NCI-H128 (cell line): Measurements from ENCODE around the gene WDHD1.
"Not testable (repeated sequence)": the region's sequence is repeated elsewhere in the genome, so short reads cannot be mapped to it uniquely, and the experiment has no call there.

Experiments used
- DNase-seq: peaks from one replicate; lab custom pipeline; 2025; ENCODE audit not compliant: unreplicated experiment; lab: John Stamatoyannopoulos, UW

Gene WDHD1

GRCh38 chr14:54955143-54955542, 71.8 kb downstream of the WDHD1 start:
- no peak for DNase-seq

GRCh38 chr14:54953609-54954008, 73.3 kb downstream of the WDHD1 start:
- DNase-seq, result not testable (repeated sequence)

GRCh38 chr14:54952803-54953202, 74.1 kb downstream of the WDHD1 start:
- DNase-seq, result not testable (repeated sequence)

DNA sequence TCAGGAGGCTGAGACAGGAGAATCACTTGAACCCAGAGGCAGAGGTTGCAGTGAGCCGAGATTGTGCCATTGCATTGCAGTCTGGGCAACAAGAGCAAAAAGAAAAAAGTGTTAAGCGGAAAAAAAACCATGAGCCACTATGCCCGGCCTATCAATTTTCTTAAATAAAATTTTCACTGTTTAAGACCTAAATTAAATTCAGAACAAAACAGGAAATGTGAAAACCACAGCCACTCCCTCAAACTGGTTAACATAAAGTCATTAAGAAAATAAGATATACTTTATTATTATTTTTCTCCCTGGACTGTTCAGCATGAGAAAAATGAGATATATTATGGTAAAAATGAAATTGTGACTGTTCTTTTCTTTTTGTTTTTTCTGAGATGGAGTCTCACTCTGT, 79.7 kb downstream of the WDHD1 start:
- DNase-seq, result no peak

GRCh38 chr14:54946500-54946899, 80.4 kb downstream of the WDHD1 start:
- no peak for DNase-seq

DNA sequence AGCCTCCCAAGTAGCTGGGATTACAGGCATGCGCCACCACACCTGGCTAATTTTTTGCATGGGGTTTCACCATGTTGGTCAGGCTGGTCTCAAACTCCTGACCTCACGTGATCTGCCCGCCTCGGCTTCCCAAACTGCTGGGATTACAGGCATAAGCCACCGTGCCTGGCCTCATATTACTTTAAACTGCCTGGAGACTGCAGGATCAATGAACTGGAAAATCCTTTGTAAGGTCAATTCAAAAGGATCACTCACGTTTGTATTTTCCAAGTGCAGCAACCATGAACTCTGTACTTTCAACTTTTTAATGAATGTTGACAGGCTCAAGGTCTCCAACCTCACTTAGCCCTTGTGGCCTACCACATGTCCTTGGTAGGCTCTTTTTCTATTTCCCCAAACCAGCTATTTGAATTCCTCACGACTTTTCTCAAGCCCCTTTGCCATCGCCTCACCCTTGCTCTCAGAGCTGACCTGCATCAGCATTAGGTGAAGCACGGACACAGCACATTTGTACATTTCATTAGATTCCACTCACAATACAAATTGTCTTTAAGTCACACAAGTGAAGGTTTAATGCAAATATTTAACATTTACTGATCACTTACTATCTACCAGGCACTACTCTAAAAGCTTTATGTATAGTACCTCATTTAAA, 82.0 kb downstream of the WDHD1 start:
- no peak for DNase-seq

GRCh38 chr14:54942913-54943312, 84.0 kb downstream of the WDHD1 start:
- no peak for DNase-seq

GRCh38 chr14:54936816-54937215, 90.1 kb downstream of the WDHD1 start:
- DNase-seq, result no peak

DNA sequence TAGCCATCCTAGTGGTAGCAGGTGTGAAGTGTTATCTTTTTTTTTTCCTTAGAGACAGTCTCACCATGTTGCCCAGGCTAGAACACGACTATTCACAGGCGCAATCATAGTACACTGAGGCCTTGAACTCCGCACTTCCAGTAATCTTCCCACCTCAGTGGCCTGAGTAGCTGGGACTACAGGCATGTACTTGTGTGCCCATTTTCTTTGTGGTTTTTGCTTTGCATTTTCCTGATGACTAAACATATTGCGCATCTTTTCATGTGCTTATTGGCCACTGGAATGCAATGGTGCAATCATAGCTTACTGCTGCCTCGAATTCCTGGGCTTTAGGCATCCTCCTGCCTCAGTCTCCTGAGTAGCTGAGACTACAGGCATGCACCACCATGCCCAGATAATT, 90.9 kb downstream of the WDHD1 start:
- DNase-seq, result no peak

GRCh38 chr14:54935100-54935499, 91.8 kb downstream of the WDHD1 start:
- no peak for DNase-seq

- no peak for DNase-seq
These were observed 93.9 kb downstream of the WDHD1 start for GRCh38 chr14:54933006-54933405.

DNA sequence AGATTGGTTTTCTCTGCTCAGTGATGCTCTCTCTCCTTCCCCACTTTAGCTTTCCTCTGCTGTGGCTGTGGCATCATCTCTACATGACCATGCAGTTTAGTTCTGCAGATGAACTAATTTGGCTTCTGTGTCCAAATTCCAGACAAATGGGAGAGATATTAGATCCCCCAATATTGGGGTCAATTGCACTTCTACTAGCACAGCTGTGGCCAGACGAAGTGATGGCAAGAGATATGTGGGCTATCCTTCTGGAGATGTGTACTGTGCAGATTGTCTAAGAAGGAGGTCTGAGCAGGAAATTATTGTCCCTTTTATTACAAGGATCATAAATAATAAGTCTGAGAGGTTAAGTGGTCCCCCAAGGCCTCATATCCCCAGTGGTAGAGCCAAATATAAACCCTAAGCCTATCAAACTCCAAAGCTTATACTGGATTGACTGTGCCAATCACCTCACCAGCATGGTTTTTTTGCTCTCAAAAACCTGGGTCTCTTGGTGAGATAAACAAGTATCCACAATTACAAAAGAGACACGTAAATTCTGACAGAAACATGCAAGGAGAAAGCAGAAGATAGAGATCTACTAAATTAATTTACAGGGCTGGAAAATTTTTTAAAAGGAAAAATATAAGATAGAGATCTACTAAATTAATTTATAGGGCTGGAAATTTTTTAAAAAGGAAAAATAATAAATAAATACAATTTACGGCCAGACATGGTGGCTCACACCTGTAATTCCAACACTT, 95.1 kb downstream of the WDHD1 start:
- DNase-seq, result no peak

GRCh38 chr14:54931101-54931500, 95.8 kb downstream of the WDHD1 start:
- DNase-seq, result no peak

GRCh38 chr14:54929556-54929955, 97.3 kb downstream of the WDHD1 start:
- DNase-seq, result no peak

DNA sequence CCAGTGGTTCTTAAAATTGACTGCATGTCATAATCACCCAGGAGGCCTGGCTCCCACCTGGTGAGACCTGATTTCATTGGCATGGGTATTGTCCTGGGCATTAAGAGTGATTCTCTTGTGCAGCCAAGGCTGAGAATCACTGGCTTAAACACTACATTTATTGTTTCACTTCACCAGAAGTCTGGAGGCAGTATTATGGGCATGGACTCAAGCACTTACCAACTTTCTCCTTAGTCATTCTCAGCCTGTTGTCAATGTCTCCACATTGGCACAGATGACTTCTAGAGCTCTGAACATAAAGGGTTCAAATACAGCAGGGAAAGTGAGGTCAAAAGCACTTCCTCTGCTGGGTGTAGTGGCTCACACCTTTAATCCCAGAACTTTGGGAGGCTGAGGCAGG, 98.7 kb downstream of the WDHD1 start:
- DNase-seq, result no peak

- DNase-seq, result no peak
These were observed 99.3 kb downstream of the WDHD1 start for GRCh38 chr14:54927551-54927950.

DNA sequence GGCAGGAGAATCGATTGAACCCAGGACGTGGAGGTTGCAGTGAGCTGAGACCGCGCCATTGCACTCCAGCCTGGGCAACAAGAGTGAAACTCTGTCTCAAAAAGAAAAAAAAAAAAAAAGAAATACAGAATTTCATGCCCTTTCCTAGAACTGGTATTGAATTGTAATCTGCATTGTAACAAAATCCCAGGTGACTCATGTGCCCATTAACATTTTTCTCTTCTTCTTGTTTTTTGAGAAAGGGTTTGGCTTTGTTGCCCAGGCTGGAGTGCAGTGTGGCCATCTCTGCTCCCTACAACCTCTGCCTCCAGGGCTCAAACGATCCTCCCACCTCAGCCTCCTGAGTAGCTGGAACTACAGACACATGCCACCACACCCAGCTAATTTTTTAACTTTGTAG, 100.3 kb downstream of the WDHD1 start:
- DNase-seq, result not testable (repeated sequence)

GRCh38 chr14:54922598-54922997, 104.3 kb downstream of the WDHD1 start:
- no peak for DNase-seq

- no peak for DNase-seq
These were observed 106.8 kb downstream of the WDHD1 start for GRCh38 chr14:54920052-54920451.

DNA sequence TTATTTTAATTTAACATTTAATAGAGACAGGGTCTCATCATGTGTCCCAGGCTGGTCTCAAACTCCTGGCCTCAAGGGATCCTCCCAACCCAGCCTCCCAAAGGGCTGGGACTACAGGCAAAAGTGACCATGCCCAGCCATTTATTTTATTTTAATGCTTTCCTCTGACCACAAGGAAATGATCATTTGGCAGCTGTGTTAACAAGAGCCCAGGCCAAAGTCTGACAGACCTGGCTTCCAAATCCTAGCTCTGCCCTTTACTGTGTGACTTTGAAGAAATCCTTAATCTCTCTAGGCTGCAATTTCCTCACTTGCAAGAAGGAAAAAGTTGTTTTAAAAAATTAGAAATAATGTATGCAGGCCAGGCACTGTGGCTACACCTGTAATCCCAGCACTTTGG, 107.6 kb downstream of the WDHD1 start:
- DNase-seq, result no peak

DNA sequence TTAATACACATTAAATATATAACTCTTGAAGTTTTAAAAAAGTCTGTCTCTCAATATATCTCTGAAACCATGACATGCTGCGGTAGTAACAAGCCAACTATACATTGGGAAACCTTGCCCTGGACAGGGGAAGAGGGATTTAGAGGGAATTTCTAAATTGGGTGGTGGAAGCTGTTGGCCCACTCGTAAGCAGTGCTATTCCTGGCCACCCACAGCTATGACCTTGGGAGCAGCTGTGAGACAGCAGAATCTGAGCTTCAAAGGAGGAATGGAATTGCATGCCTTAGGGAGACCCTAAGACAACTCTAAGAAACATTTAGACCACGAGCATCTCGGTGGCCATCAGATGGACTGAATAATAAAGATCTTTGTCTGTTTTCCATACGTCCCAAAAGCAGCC, 108.5 kb downstream of the WDHD1 start:
- DNase-seq, result no peak

DNA sequence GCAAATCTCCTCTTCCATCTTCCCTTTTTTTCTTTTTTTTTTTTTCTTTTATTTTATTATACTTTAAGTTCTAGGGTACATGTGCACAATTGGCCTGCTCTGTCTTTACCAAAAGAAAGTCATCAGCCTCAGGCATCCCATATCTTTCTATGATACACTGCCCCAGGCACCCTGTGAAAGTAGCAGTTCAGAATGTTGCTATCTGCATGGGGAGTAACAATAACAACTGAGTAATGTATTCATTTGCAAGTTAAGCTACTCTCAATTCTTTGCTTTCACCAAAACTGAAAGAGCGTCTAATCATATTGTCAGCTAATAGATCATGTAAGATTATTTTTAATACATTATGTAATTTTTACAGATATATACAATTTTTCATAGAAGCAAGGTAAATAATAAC, 110.8 kb downstream of the WDHD1 start:
- no peak for DNase-seq
